H1 (cell line): Measurements from ENCODE around the gene ZDHHC20. TPM values are rescaled to one million over a fixed set of nuclear protein-coding genes. Genes with fewer than 3 reads are reported as not detected.

Experiments
- CTCF ChIA-PET: fragments of 300-600 bp; sonication (Branson Sonifier 250); formaldehyde crosslinking; loops from one replicate; lab custom pipeline; 2021; ENCODE audit not compliant: partially characterized antibody; lab: Charles Lee
- POLR2A ChIA-PET: fragments of 300-600 bp; sonication (Branson Sonifier 250); formaldehyde crosslinking; loops from one replicate; lab custom pipeline; 2021; ENCODE audit warnings: inconsistent platforms; ENCODE audit not compliant: partially characterized antibody; lab: Charles Lee
- DNase-seq, 2 experiments: peaks; one replicate each; pipeline versions ENCODE4 v3.0.0 to v3.0.0-alpha.2; 2010 to 2022; ENCODE audit warnings: low spot score in 2 of 2, low read depth in 1 of 2, mixed read lengths in 1 of 2
- FAIRE-seq: peaks from 2 replicates; lab custom pipeline; 2011; peaks lifted over from hg19 to GRCh38; lab: Jason Lieb, UNC
- H2AFZ ChIP-seq: 2 replicates; pipeline ENCODE4 v1.8.1; 2012; ENCODE audit warnings: low read length, inconsistent platforms
- H2AK5ac ChIP-seq: 2 replicates; pipeline ENCODE4 v1.6.1; 2013; ENCODE audit warnings: low read depth, low read length
- H2BK120ac ChIP-seq: replicated peaks from 2 replicates; pipeline ENCODE3; 2013; ENCODE audit warnings: low read depth, low read length, inconsistent platforms
- H2BK12ac ChIP-seq: 2 replicates; pipeline ENCODE4 v1.6.1; 2013; ENCODE audit warnings: low read depth, low read length
- H2BK15ac ChIP-seq: 2 replicates; pipeline ENCODE4 v1.6.1; 2013; ENCODE audit warnings: low read length
- H2BK20ac ChIP-seq: 2 replicates; pipeline ENCODE4 v1.6.1; 2013; ENCODE audit warnings: low read length
- H2BK5ac ChIP-seq: 2 replicates; pipeline ENCODE4 v1.6.1; 2013; ENCODE audit warnings: low read depth, low read length
- H3K14ac ChIP-seq: 2 replicates; pipeline ENCODE4 v1.6.1; 2013; ENCODE audit warnings: inconsistent platforms; ENCODE audit not compliant: insufficient read length
- H3K18ac ChIP-seq: 2 replicates; pipeline ENCODE4 v1.6.1; 2013; ENCODE audit warnings: low read length; ENCODE audit errors: extremely low read depth
- H3K23ac ChIP-seq: 2 replicates; pipeline ENCODE4 v1.6.1; 2013; ENCODE audit warnings: inconsistent platforms; ENCODE audit not compliant: insufficient read length
- H3K23me2 ChIP-seq: 2 replicates; pipeline ENCODE4 v1.6.1; 2013; ENCODE audit warnings: low read depth, low read length
- H3K27ac ChIP-seq: 2 replicates; pipeline ENCODE4 v1.6.1; 2011; ENCODE audit warnings: low read depth, low read length, inconsistent platforms
- H3K27me3 ChIP-seq, 4 experiments: replicated peaks in 1 of 4; 1 replicate in 1 of 4; 2 replicates in 3 of 4; pipeline versions ENCODE4 v1.6.1 to v1.8.1; 2011 to 2013; ENCODE audit warnings: low read length in 3 of 4, mild to moderate bottlenecking in 3 of 4, inconsistent platforms in 2 of 4, mixed read lengths in 2 of 4, moderate library complexity in 1 of 4; ENCODE audit not compliant: control insufficient read depth in 3 of 4, insufficient read depth in 3 of 4; ENCODE audit errors: extremely low read depth in 1 of 4
- H3K36me3 ChIP-seq, 4 experiments: 2 replicates each; pipeline versions ENCODE4 v1.6.1 to v1.8.1; 2011 to 2013; ENCODE audit warnings: mild to moderate bottlenecking in 4 of 4, low read length in 3 of 4, moderate library complexity in 2 of 4, control low read depth in 1 of 4, inconsistent platforms in 1 of 4; ENCODE audit not compliant: insufficient read depth in 4 of 4, control insufficient read depth in 2 of 4
- H3K4ac ChIP-seq: replicated peaks from 2 replicates; pipeline ENCODE3; 2013; ENCODE audit warnings: low read length, low read depth, mixed read lengths, inconsistent platforms; ENCODE audit not compliant: insufficient read length
- H3K4me1 ChIP-seq, 4 experiments: replicated peaks in 1 of 4; 1 replicate in 1 of 4; 2 replicates in 3 of 4; pipeline versions ENCODE4 v1.6.1 to v1.8.1; 2011 to 2013; ENCODE audit warnings: low read length in 3 of 4, inconsistent platforms in 2 of 4, mixed read lengths in 1 of 4; ENCODE audit not compliant: insufficient read depth in 4 of 4, control insufficient read depth in 3 of 4
- H3K4me2 ChIP-seq, 2 experiments: 2 replicates each; pipeline versions ENCODE4 v1.6.1 to v1.8.1; 2011 to 2013; ENCODE audit warnings: low read depth in 2 of 2, low read length in 2 of 2, control low read depth in 1 of 2, inconsistent platforms in 1 of 2, mild to moderate bottlenecking in 1 of 2; ENCODE audit not compliant: insufficient read depth in 1 of 2
- H3K4me3 ChIP-seq, 4 experiments: fragments of 200-600, 300-600 bp in 1 of 4; sonication (generic), shearing (Covaris generic), sonication (Bioruptor Twin) in 1 of 4; 2 replicates each; pipeline versions ENCODE4 v1.5.1 to v1.8.1; 2011 to 2016; ENCODE audit warnings: low read length in 4 of 4, low read depth in 3 of 4, control low read depth in 2 of 4, inconsistent platforms in 2 of 4, mild to moderate bottlenecking in 2 of 4, mixed read lengths in 1 of 4, moderate library complexity in 1 of 4; ENCODE audit not compliant: insufficient read depth in 2 of 4; ENCODE audit errors: extremely low read depth in 1 of 4
- H3K56ac ChIP-seq: replicated peaks from 2 replicates; pipeline ENCODE3; 2013; ENCODE audit warnings: low read depth, mild to moderate bottlenecking, mixed read lengths, low read length, inconsistent platforms; ENCODE audit not compliant: insufficient read length
- H3K79me1 ChIP-seq: 2 replicates; pipeline ENCODE4 v1.6.1; 2013; ENCODE audit warnings: low read depth, low read length, control low read depth
- H3K79me2 ChIP-seq, 2 experiments: 2 replicates each; pipeline versions ENCODE4 v1.6.1 to v1.8.1; 2012 to 2013; ENCODE audit warnings: low read length in 2 of 2, mild to moderate bottlenecking in 2 of 2, inconsistent platforms in 1 of 2; ENCODE audit not compliant: insufficient read depth in 2 of 2, control insufficient read depth in 1 of 2
- H3K9ac ChIP-seq, 4 experiments: replicated peaks in 1 of 4; 1 replicate in 1 of 4; 2 replicates in 3 of 4; pipeline versions ENCODE4 v1.6.1 to v1.8.1; 2011 to 2013; ENCODE audit warnings: low read depth in 3 of 4, low read length in 3 of 4, control low read depth in 2 of 4, mild to moderate bottlenecking in 2 of 4, moderate library complexity in 2 of 4, inconsistent platforms in 1 of 4; ENCODE audit errors: extremely low read depth in 1 of 4
- H3K9me3 ChIP-seq, 2 experiments: 2 replicates each; pipeline versions ENCODE4 v1.6.1 to v1.8.1; 2012 to 2013; ENCODE audit warnings: mild to moderate bottlenecking in 2 of 2, moderate library complexity in 2 of 2, control low read depth in 1 of 2, inconsistent platforms in 1 of 2, low read depth in 1 of 2, low read length in 1 of 2, mixed read lengths in 1 of 2; ENCODE audit not compliant: insufficient read depth in 2 of 2
- H4K20me1 ChIP-seq, 2 experiments: replicated peaks in 1 of 2; 2 replicates each; pipeline versions ENCODE3 to v1.8.1; 2011 to 2013; ENCODE audit warnings: inconsistent platforms in 2 of 2, low read length in 2 of 2, mild to moderate bottlenecking in 1 of 2; ENCODE audit not compliant: insufficient read depth in 2 of 2, control insufficient read depth in 1 of 2
- H4K5ac ChIP-seq: 2 replicates; pipeline ENCODE4 v1.6.1; 2013; ENCODE audit warnings: low read length, low read depth, mixed read lengths, inconsistent platforms; ENCODE audit not compliant: insufficient read length
- H4K8ac ChIP-seq: 2 replicates; pipeline ENCODE4 v1.8.0; 2013; ENCODE audit warnings: mild to moderate bottlenecking, moderate library complexity, low read length, inconsistent platforms; ENCODE audit not compliant: insufficient read depth; ENCODE audit errors: extremely low read depth
- H4K91ac ChIP-seq: replicated peaks from 2 replicates; pipeline ENCODE3; 2013; ENCODE audit warnings: low read length, mixed read lengths, inconsistent platforms; ENCODE audit not compliant: insufficient read length
- BCL11A ChIP-seq, 2 experiments: IDR thresholded peaks; one replicate each; pipeline ENCODE4 v1.6.1; 2011; ENCODE audit warnings: low read depth in 2 of 2, low read length in 2 of 2, mild to moderate bottlenecking in 2 of 2
- CHD1 ChIP-seq: IDR thresholded peaks from 2 replicates; pipeline ENCODE4 v1.6.1; 2012; ENCODE audit warnings: low read depth, low read length, improper control_type of control experiment
- FOSL1 ChIP-seq: IDR thresholded peaks from 2 replicates; pipeline ENCODE4 v1.6.1; 2011; ENCODE audit warnings: mild to moderate bottlenecking, low read depth, low read length, moderate library complexity; ENCODE audit not compliant: insufficient read depth
- GTF2F1 ChIP-seq: IDR thresholded peaks from 2 replicates; pipeline ENCODE4 v1.6.1; 2012; ENCODE audit warnings: low read depth, low read length, improper control_type of control experiment, borderline replicate concordance
- RNF2 ChIP-seq: fragments of 200-900, 300-1000 bp; sonication (generic); IDR thresholded peaks from 2 replicates; pipeline ENCODE4 v1.7.1; 2016; ENCODE audit warnings: borderline replicate concordance, low read depth, mild to moderate bottlenecking, antibody characterized with exemption, low read length; ENCODE audit not compliant: poor library complexity, severe bottlenecking; ENCODE audit errors: missing control alignments
- SP1 ChIP-seq: IDR thresholded peaks from 2 replicates; pipeline ENCODE4 v1.6.1; 2011; ENCODE audit warnings: low read depth, low read length
- SRF ChIP-seq: IDR thresholded peaks from 2 replicates; pipeline ENCODE4 v1.6.1; 2011; ENCODE audit warnings: mild to moderate bottlenecking, low read depth, low read length, moderate library complexity
- TAF7 ChIP-seq: optimal IDR thresholded peaks from 2 replicates; pipeline ENCODE3; 2011; ENCODE audit warnings: low read depth, mild to moderate bottlenecking, inconsistent platforms, low read length, moderate library complexity, borderline replicate concordance
- TEAD4 ChIP-seq: IDR thresholded peaks from 2 replicates; pipeline ENCODE4 v1.6.1; 2012; ENCODE audit warnings: low read depth, low read length, inconsistent platforms, mixed read lengths
- WGBS, 2 experiments: shearing (Covaris generic) in 1 of 2; methylation state at CpG; one replicate each; pipeline versions ENCODE4 v1.1.6 to v1.1.7; 2013 to 2015; ENCODE audit warnings: low lambda C conversion rate in 2 of 2, mixed read lengths in 2 of 2, inconsistent platforms in 1 of 2, low coverage in 1 of 2, missing lambda C conversion rate in 1 of 2; ENCODE audit not compliant: insufficient replicate concordance in 2 of 2, insufficient coverage in 1 of 2, insufficient read length in 1 of 2; ENCODE audit errors: extremely low coverage in 1 of 2, missing lambda C conversion rate in 1 of 2; 5-methylcytosine and 5-hydroxymethylcytosine counted together
- polyA plus RNA-seq, 7 experiments: library from polyadenylated mRNA; depleted of rRNA in 3 of 7; stranded (reverse) in 5 of 7; unstranded in 2 of 7; fragments of >200 nt in 5 of 7; fragments of 200-250 nt in 2 of 7; gene quantifications; 1 replicate in 5 of 7; 2 replicates in 1 of 7; 4 replicates in 1 of 7; pipeline versions ENCODE4 v1.2.1 to v1.2.3, GENCODE V29; 2011 to 2013; ENCODE audit warnings: missing spikeins in 2 of 7, mixed read lengths in 2 of 7
- total RNA-seq: library from RNA; stranded (reverse); fragmentation: NEBNext Ultra II Directional; extraction: Animal tissue kit (Norgen Biotek cat#: 25700); gene quantifications from 2 replicates; pipeline ENCODE4 v1.2.1, GENCODE V29; 2021
- TF ChIP-seq, protein P1 (sequence below): IDR thresholded peaks from 2 replicates; pipeline ENCODE4 v1.6.1; 2011; ENCODE audit warnings: low read length, improper control_type of control experiment

Gene ZDHHC20
- total and polyA plus RNA-seq, 2 of the 8 experiments (the other 6 are each of a cell fraction or from before 2014, with no cell fraction given), result 16.4 to 89.0 TPM

DNA sequence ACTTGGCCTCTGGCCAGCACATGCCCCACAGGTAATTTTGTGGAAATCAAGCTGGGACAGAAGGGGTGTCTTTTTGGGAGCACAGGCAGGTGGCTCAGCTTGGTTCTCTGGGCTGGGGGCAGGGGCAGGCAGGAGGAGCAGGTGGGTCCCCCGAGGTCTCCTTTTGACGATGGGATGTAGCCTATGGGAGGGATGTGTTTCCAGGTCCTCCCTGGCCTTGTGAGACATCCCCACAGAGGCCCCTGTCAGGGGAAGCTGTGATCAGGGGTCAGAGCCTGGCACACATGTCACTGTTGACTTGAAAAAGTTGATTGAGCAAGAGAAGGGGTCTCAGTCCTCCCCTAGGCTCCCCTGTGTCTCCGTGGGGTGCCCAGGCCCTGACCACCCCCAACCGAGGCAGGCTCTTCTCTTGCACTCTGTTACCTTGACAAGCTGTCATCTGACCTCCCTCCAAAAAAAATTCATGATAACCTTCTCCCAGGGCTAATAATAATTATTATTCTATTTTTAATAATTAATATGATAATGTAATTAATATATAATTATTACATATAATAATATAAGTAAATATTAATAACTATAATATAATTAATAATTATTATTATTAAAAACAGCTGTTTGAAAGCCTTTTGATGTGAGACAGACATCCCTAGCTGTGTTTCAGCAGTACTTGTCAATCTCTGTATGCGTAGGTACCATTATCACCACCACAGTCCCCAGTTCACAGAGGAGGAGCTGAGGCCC is 116.2 kb downstream of the ZDHHC20 start:
- Histone ChIP-seq H3K23me2 (no peaks in the 10 kb centered on the region), H3K4me1 (peaks cover 3 to 14% (median 12%) of the 10 kb centered on the region in 4 experiments), H3K56ac (no peak overlapping the region), H2BK20ac (no peak overlapping the region), H4K20me1 (no peaks in the 10 kb centered on the region), H3K79me1 (no peaks in the 10 kb centered on the region), H3K36me3 (no peaks in the 10 kb centered on the region), H4K91ac (no peak overlapping the region), H3K27ac (no peak overlapping the region), H2BK15ac (no peak overlapping the region), H3K27me3 (no peaks in the 10 kb centered on the region; a peak in 1 of 7 replicates), H3K9ac (no peak overlapping the region), H3K9me3 (no peaks in the 10 kb centered on the region), H3K4me3 (no peak overlapping the region), H2BK12ac (no peak overlapping the region), H2BK120ac (no peak overlapping the region), H2BK5ac (no peak overlapping the region), H4K5ac (no peak overlapping the region), H3K23ac (no peak overlapping the region), H3K4ac (no peak overlapping the region), H2AK5ac (no peak overlapping the region), H3K14ac (no peak overlapping the region), H3K79me2 (no peaks in the 10 kb centered on the region), H4K8ac (no peak overlapping the region), H3K4me2 (no peak overlapping the region), H3K18ac (no peak overlapping the region), H2AFZ (no peak overlapping the region)
- TF ChIP-seq, protein P1, sequence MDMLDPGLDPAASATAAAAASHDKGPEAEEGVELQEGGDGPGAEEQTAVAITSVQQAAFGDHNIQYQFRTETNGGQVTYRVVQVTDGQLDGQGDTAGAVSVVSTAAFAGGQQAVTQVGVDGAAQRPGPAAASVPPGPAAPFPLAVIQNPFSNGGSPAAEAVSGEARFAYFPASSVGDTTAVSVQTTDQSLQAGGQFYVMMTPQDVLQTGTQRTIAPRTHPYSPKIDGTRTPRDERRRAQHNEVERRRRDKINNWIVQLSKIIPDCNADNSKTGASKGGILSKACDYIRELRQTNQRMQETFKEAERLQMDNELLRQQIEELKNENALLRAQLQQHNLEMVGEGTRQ, result no peak
- TF ChIP-seq TAF7, result no peak
- TF ChIP-seq BCL11A (IDR thresholded peaks at IDR 0.05; ENCODE audit: low read depth in 2 of 2, low read length in 2 of 2), result no peak
- no peak for TF ChIP-seq TEAD4
- no peak for TF ChIP-seq FOSL1
- no peak for TF ChIP-seq SRF
- TF ChIP-seq SP1, result no peak
- no peak for TF ChIP-seq CHD1
- no peak for TF ChIP-seq GTF2F1
- TF ChIP-seq RNF2, result no peak
- FAIRE-seq (no peak), DNase-seq (no peak)
- 88% methylated on average over 5 of the region's 5 CpGs; no CpG with 5 or more reads in 1 of the 2 experiments for WGBS, 2 experiments
- ChIA-PET POLR2A (interaction anchor here (0.8 to 2.2 kb wide), 5 partner anchors 8 to 261 kb away, joined by 3 to 6 read pairs (median 3); partner anchors contain the start of gene MICU2), CTCF (interaction anchor here (0.9 to 1.7 kb wide), 4 partner anchors 44 to 165 kb away, joined by 3 to 5 read pairs (median 4); no protein-coding TSS in a partner anchor)
